IPS-NIHi7 (cell line): Measurements from ENCODE around the gene PBX1.

ENCODE experiments used
- DNase-seq: peaks from one replicate; pipeline ENCODE4 v3.0.0; 2012; ENCODE audit warnings: mixed read lengths; ENCODE audit errors: extremely low spot score

PBX1 gene

DNA sequence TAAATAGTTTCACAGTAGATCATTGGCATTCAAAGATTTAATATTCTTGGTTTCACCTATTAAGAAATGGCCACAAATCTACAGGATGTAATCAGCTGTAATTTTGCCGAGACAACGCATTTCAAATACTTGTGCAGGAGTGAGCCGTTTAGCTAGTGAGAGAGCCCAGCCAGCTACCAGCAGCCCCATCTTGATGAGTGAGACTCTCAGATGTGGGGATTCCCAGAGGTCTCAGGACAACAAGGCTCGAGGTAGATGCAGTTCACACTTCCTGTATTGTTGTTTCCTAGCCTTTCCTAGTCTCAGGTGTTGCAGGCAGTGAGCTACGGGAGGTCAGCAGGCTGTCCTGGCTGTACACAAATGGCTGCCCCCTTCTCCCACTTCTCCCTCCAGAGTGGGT, 108.6 kb downstream of the PBX1 start:
- no peak for DNase-seq

DNA sequence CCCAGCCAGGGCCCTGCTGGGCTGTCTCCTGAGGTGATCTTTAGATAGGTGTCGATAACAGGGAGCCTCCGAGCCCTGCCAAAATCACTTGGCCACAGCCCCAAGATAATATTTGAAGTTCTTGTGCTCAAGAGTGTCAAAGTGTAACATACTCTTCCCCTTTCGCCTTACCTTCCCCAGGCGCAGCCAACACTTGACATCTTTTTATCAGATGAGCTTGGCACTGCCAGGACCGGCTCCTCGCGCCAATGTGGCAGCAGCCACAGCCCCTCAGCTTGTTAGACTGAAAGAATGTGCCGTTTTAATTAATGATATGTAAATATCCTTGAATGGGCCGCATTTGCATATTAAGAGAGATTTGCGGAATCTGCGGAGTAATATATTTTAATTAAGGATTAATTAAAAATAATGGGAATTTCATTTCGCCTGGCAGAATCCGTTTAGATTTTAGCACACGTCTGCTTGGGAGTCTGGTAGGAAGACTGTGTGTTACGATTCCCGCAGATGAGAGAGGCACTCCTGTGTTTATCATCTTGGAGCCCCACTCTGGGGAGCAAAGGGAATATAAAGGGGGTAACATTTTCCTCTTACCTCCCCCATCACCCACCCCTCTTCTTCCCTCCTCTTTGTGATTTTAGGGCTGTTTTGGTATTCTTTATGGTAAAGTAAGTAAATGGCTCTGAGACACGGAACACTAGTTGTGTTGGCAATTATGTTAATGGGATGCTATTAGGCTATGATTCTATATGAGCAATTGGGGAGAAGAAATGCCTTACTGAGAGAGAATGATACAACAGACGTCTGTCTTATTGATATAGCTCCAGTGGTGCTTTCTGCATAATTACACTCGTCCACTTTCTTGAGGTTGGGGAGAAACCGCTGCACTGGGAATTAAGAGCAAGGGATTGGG, 109.8 kb downstream of the PBX1 start:
- no peak for DNase-seq

DNA sequence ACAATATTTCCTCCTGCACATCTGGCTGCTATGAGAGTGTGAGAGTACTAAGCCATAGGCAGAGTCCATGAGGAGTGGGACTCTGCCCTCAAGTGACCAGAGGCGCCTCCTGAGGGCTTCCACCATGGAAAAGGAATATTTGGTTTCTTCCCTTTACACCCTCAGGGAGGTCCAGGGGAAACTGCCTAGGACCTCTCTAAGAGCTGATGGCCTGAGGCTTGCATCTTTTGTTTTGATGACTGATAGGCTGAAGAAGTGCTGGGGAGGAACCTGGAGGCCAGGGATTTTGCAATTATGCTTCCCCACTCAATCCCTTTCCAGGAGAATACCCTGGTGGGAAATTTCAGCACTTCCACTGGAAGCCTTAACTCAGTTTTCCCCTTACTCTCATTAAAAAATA, 111.0 kb downstream of the PBX1 start:
- no peak for DNase-seq

DNA sequence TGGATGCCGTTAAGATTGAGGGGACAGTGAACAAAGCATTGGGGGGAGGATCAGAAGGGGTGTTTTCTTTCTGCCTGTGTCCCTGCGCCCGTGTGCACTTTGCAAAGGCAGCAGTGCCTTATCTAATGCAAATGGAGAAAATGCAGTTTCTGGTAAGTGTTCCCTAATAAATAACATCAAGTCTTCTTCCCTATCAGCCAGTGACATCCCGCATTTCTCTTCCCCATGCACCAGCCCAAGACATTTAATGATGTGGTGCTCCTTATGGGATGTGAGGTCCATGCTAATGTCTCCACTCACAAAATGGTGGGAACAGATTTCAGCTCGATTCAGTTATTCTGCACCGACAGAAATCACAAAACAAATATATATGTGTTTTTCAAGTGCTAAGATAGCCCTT, 111.8 kb downstream of the PBX1 start:
- no peak for DNase-seq

DNA sequence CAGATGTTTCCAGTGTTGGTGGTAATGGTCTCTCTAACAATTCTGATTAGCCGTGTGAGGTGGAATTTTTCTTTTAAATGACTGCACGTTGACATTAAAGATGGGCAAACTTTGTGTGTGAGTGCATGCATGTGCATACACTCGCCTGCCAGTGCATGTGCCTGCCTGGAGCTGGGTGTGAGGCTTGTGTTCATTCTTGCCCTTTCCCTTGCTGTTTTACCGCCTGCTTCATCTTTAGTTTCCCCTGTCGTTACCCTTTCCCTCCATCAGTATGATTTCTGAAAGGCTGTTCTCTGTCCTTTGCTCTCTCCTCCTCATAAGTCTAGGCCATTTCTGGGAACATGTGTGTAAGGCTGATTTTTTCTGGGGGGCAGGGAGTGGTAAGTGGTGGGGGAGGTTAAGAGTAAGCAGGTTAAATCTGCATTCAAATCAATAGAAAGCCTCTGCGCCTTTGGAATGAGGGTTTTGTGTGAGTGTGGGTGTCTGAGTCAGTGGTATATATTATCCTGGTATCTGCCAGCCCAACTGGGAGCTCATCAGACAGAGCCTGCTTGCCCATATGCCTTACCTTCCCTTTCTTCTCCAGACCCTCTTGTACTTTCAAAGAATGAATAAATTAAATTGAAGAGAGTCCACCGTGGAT, 112.5 kb downstream of the PBX1 start:
- no peak for DNase-seq

DNA sequence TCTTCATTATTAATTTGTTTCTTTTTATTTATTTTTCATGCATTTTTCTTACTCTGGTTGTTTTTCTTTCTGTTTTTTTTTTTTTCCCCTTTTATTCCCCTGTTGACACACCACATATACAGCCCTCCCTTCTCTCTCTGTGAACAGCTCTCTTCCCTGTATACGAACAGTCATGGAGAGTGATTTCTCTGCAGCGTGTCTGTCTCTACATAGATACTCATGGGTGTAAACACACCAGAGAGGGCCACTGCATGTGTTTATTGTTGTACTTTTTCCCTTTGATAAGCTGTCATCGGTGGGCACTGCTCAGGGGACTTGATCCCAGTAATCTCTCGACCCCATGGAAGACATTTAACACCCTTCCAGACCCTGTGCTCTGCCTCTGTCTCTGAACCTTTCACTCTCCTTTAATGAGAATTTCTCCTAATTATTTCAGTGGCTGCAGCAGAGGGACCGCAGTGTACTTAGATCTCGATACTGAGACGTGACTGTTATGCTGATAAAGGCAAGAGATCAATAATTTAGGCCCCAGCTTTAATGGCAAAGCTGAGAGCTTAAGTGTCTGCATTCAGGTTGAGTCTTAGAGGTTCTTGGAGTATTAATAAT, 113.1 kb downstream of the PBX1 start:
- no peak for DNase-seq

DNA sequence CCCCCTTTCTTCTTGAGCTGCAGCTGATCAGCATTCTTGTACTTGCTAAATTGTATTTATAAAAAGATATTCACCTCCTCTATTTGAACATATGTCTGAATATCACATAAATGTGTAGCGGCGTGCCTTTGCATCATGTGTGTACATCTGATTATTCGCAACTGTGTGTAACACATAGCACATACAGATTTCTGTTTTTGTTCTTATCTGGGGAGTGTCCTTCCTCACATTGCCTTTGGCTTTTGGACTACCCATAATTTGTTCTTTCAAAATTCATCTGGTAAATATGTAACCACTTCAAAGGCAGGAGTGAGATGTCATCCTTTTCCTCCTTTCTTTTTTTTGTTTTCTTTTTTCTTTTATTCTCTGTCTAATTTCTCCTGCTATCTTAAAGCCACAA, 113.6 kb downstream of the PBX1 start:
- no peak for DNase-seq

DNA sequence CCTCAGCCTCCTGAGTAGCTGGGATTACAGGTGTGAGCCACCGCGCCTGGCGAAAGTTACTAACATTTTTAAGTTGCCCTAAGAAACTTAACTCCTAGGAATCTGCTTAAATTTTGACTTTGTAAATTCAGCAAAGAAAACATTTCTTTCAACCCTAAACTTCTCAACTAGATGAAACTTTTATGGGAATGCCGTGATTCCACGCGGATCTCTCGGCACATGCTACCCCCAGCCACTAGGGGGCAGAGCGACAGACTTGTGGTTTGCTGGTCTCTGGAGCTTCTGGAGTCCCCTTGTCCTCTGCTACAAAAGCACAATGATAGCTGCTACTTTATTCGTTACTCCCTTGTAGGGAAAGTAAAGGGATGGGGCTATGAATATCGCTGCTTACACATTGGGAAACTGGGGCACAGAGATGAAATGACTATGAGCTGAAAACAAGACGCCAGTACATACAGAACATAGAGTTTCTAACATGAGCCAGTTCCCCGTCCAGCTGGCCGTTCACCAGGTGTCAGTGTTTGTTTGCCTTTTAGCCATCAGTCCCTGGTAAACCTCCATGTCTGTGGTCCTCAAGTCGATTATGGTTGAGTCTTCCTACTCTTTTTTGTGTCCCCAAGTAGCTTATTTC, 114.7 kb downstream of the PBX1 start:
- peak; percentile 80 for DNase-seq

DNA sequence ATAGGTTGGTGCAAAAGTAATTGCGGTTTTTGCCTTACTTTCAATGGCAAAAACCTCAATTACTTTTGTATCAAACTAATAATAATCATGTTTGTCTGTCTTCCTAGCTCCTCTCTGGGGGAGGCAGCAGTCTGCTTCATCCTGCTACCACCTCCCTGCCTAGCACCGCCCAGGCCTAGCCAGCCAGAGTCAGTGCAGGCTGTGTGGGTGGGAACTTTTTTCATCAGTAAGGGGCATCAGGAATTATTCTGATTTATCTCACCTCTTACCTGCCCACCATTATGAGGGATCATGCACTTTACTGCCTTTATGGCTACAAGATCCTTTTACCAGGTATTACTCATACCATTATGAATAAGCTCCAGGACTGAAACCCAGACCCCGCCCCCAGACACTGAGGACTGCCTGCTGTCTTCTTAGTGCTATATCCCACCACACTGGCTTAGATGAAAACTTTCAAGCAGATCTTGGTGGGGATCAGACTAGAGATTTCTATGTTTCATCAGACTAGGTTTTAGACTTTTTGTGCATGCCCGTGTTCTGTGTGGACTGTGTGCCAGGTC, 116.4 kb downstream of the PBX1 start:
- no peak for DNase-seq

DNA sequence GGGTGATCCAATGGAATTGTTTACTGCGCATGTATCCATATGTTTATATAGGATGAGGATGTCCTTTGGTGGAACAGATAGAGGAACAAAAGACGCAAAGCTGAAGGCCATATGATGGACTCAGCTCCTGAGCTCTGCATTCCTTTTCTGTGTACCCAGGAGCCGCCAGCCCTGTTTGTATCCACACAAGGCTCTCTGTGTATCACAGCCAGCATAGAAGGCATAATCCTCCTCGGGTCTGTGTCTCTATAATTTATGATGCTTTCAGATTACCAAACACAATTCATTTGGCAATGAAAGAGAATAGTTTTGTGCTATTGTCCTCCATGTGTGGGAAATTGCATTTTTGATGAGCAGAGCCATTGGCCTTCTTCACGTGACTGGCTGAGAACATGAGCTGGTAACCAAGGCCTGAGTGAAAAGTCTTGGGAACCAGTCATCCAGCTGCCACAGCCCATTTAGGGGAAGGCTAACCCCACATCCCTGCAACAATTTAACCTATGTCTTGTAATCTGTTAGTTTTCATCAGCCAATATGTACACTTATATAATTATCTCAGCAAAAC, 119.2 kb downstream of the PBX1 start:
- DNase-seq, result no peak

DNA sequence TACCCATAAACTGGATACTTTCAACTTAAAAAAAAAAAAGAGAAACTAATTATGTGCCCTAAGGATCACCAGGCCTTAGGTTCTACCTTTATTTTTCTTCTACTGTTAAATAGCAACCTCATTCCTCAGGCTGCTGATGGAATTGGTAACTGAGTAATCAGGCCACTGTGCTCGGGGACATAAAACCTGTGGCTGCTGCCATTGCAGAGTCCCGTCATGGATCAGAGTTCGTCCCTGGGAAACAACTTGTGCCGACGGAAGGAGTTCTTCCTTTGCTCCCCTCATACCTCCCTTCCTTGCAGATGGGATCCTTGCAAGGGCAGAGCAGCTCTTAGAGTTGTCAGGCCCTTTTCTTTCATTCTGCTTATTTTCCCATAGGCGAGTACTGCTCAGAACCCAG, 123.6 kb downstream of the PBX1 start:
- no peak for DNase-seq

DNA sequence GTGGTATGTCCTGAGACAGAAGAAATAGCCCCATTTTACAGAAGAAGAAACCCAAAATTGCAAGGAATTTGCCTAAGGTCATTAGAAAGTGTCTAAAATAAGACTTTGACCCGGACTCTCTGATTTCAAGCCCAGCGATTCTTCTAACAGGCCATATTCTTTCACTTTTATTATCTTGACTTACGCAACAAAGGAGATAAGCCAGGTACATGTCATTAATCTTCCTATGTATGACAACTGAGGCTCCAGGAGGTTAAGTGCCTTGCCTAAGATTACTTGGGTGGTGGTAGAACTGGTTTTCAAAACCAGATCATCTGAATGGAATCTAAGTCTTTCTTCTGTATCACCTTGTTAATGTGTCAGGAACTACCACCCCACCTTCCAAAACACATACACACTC, 124.3 kb downstream of the PBX1 start:
- DNase-seq, result no peak

DNA sequence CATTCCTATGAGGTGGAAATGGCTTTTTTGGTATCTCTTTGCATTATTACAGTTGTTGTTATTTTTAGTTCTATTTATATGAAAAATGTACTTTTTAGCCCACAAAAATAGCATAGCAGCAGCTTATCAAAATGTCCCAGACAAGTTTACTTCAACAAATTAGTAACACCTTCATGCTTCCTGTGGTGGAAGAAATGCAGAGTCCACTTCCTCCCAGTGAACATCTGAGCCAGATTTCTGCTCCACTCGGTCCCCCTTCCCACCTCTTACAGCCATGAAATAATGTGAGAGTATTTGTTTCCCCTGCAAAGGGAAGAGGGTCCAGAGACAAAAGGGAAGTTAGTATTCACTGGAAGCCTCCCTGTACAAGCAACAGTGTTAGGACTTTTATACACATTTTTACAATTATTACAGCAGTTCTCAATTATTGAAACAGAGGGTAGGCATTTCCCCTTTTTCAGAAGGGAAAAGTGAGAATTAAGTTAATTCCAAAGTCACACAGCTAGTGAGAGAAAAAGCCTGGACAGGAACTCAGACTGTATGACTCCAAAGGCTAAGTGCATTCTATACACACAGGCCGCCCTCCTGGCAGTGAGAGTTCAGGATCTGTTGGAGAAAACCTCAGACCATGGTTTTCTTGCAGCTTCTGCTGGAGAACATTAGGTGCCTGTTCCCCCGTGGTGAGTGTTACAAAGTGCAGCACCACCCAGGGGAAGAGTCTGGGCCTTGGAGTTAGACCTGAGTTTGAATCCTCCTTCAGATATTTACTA, 126.5 kb downstream of the PBX1 start:
- DNase-seq, result no peak

DNA sequence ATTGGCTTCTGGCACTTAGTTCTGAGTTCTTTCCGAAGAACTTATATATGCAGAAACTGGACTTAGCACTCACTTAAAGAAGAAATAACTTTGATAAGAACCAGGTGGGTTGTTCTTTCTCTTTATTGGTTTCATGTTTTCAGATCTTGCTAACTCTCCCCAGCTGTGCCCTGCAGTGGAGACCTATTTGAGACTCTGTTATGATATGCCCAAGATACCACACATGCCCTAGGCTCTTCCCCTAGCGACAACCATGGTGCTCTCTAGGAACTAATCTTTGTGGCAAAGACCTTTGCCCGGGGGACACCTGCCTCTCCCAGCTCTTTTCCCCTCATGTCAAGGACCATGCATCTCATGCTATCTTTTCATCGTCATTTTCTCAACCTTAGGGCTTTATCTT, 128.8 kb downstream of the PBX1 start:
- no peak for DNase-seq

DNA sequence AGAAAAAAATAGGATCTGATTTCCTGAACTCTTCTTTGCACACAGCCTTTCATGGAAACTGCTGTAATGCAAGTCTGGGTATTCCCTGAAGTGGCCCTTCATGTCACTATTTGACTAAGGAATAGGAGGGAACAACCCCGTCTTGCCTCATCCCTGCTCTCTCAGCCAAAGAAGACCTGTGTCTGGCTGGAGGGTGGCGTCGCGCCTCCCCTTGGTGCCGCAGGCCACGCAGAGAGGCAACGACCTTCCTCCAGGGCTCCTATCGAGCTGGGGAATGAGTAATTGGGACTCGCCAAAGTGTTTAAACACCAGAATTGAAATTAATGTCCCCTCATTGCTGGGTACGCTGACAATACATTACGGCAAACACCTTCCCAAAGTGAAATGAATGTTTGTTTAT, 129.8 kb downstream of the PBX1 start:
- DNase-seq, result no peak

DNA sequence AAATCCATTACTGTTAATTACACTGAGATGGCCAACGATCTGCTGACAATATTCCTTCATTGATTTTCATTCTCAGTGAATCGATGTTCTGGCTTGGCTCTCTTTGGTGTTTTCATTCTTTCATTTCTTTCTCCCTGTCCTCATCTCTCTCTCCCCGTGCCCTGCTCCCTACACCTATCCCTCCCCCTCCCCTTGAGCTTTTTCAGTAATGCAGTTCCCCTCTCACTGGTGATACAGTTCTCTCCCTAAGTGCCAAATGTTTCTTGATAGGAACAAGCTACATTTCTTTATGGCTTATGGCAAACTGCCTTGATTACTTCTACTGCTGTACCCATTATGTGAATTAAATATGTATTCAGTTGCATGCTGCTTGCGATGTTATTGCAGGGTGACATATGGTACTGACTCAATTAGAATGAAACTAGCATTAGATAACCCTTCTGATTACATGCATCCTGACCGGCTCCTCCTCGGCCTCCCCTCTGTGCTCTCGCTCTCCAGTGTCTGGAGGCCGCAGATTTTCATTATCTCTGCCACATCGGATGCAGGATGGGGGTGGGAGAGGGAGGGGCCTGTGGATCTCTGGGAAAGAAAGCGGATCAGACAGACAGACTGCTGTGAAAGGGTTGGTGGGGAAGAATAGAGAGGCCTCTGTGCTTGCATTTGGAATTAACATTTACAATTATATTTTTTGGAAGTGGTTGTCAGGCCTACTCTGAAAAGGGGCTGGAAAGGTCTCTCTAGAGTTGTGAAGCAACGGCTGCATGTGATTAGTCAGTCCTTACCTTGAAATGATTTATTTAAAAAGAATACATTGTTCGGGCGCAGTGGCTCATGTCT, 130.9 kb downstream of the PBX1 start:
- peak; percentile 28 for DNase-seq

DNA sequence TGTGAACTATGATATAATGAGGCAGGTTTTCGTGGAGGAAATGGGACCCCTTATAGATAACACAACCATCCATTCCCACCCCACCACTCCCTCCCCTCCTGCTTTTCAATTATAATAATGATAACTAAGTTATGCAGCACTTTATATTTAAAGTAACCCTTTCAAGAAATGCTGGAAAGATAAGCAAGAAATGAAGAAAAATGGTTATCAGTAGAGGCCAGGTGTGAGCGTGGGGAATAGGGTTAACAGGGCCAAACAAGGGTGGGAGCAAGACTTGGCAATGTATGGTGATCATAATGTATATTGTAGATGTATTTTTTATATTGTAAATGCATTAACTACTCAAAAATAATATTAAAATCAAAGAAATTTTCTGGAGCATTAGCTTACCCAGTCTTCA, 133.4 kb downstream of the PBX1 start:
- no peak for DNase-seq

DNA sequence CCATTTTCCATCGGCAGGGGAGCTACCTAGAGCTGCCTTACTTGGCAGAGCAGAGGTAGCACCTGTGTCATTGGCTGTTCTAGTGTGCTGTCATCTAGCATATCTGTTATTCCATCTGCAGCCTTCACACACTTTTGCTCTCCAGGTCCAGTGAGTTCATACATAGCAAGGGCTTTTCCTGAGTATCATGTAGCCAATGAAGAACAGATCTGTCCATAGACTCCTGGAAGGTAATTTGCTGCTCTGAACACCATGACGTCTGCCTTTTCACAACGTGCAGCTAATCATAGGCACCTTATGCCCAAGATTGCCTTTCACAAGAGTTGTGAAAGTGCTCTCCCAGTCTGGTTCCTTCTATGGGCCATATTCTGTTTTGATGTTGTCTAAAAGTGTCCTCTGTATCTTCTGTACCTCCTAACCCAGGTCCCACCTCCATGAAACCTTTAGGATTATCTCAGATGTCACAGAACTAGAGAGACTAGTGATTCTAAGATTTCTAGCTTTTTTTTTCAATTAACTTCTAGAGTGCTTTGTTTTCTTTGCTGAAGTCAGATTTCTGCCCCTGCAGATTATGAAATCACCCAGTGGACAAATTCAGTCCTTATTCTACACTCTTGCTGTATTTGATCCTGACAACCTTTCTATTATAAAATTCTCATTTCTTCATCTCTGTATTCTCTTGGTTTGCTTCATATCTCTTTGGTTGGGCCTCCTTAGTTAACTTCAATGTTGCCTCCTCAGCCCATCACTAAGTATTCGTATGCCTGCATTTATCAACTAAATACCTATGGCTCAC, 134.8 kb downstream of the PBX1 start:
- DNase-seq, result no peak

DNA sequence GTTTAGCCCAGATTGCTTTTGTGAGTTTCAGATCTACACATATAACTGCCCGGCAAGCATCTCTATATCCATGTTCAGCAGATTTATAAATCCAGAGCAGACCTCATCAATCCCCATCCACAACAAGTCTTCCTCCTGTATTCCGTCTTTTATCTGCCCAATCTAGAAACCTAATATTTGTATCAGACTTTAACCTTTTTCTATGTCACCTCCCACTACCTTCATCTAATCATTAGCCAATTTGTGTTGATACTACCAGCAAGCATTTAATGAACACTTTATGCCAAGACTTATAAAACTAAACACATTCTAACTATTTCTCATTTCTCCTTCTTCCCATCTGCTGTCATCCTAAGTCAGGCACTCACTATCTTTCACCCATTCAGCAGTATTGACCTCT, 135.5 kb downstream of the PBX1 start:
- DNase-seq, result no peak
